ENCODE results near the gene ZNF700. TPM values are rescaled to one million over a fixed set of nuclear protein-coding genes. Genes with fewer than 3 reads are reported as not detected.

The ZNF700 gene
- total RNA-seq, 2 donors from 2014 or later = 11.6 to 19.2 TPM

DNA sequence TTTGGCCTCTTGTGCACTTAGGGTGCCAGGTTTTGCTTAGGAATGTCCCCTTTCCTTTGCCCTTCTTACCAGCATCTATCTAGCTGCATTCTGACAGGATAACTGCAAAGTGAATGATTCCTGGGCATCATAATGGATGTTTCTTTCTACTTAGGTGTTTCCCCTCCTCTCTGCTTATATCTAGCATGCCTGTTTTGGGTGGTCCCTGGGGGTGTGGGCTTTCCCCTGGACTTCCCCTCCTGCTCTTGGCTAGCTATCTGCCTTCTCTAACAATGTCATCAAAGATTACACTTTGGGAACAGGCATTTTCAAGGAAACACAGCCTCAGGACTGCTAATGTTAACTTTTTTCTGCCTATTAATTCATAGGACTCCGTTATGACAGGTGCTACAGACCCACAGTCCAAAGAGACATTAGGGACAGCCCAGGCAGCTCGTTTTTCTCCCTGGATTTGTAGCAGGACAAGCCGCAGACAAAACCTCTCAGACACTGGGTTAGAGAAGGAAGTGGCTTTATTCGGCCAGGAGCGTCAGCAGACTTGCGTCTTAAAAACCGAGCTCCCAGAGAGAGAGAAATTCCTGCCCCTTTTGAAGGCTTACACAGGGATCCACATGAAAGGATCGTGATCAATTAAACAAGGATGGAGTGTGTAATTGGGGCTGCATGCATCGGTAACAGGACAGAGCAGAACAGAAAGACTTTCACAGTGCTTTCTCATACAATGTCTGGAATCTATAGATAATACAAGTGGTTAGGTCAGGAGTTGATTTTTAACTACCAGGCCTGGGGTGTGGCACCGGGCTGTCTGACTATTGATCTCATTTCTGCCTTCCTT is 17.3 kb downstream of the ZNF700 start:
- TF ChIP-seq CTCF (conservative IDR thresholded peaks at IDR 0.05) = no peak
- Histone ChIP-seq H3K9ac (ENCODE audit: extremely low read depth, low read length, poor library complexity, severe bottlenecking) (no peak overlapping the region), H3K9me3 (ENCODE audit: control insufficient read depth, low read length) (peaks cover 72% of the 10 kb centered on the region), H3K27me3 (ENCODE audit: control insufficient read depth, insufficient read depth, low read length, poor library complexity, severe bottlenecking) (no peaks in the 10 kb centered on the region), H3K36me3 (ENCODE audit: control insufficient read depth, insufficient read depth, low read length) (peaks cover 58% of the 10 kb centered on the region), H3K4me1 (ENCODE audit: control insufficient read depth, insufficient read depth, low read length) (no peaks in the 10 kb centered on the region), H3K4me3 (ENCODE audit: low read length) (peak overlapping the region; percentile 61), H3K27ac (ENCODE audit: low read depth, low read length) (no peak overlapping the region)
- no peak for DNase-seq
- Mint-ChIP-seq H3K4me1 (no peaks in the 10 kb centered on the region), H3K27ac (no peak overlapping the region), H3K27me3 (ENCODE audit: insufficient read depth) (no peaks in the 10 kb centered on the region), H3K36me3 (ENCODE audit: low read depth) (peaks cover 79% of the 10 kb centered on the region), H3K4me3 (no peak overlapping the region), H3K9me3 (peaks cover 95% of the 10 kb centered on the region)
- WGBS, 2 experiments (ENCODE audit: insufficient coverage in 1 of 2, insufficient read length in 1 of 2) = 92 to 97% methylated on average over 6 to 10 of the region's 10 CpGs

- no peak overlapping the region for H3K27ac ChIP-seq (ENCODE audit: low read depth, low read length)
- H3K4me1 ChIP-seq (ENCODE audit: control insufficient read depth, insufficient read depth, low read length) = no peaks in the 10 kb centered on the region
- TF ChIP-seq CTCF (conservative IDR thresholded peaks at IDR 0.05) = no peak
- Mint-ChIP-seq H3K9me3 (peaks cover 95% of the 10 kb centered on the region), H3K4me3 (no peak overlapping the region), H3K4me1 (no peaks in the 10 kb centered on the region), H3K27ac (no peak overlapping the region), H3K36me3 (ENCODE audit: low read depth) (peaks cover 82% of the 10 kb centered on the region), H3K27me3 (ENCODE audit: insufficient read depth) (no peaks in the 10 kb centered on the region)
- no peaks in the 10 kb centered on the region for H3K27me3 ChIP-seq (ENCODE audit: control insufficient read depth, insufficient read depth, low read length, poor library complexity, severe bottlenecking)
- H3K4me3 ChIP-seq (ENCODE audit: low read length) = peak overlapping the region; percentile 61
- peaks cover 74% of the 10 kb centered on the region for H3K9me3 ChIP-seq (ENCODE audit: control insufficient read depth, low read length)
- H3K9ac ChIP-seq (ENCODE audit: extremely low read depth, low read length, poor library complexity, severe bottlenecking) = no peak overlapping the region
- DNase-seq = no peak
- H3K36me3 ChIP-seq (ENCODE audit: control insufficient read depth, insufficient read depth, low read length) = peaks cover 64% of the 10 kb centered on the region
Measured at GRCh38 chr19:11942843-11943108, 17.9 kb downstream of the ZNF700 start.

DNA sequence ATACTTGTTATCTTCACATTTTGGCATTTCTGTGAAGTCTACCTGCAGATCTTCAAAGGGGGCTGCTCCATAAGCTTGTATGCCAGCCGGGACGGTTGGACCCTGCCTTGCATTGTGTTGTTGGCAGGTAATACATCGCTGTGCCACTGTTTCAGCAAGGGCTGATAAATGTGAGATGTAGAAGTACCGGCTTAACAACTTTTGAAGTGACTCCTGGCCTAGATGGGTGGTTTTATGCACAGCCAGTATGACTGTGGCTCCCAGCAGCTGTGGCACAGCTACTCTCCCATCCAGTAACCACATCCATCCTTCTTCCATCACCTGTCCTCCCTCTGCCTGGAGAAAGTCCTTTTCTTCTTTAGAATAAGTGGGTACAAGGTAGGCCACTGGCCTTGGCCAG is 19.7 kb downstream of the ZNF700 start:
- Histone ChIP-seq H3K4me1 (ENCODE audit: control insufficient read depth, insufficient read depth, low read length) (no peaks in the 10 kb centered on the region), H3K36me3 (ENCODE audit: control insufficient read depth, insufficient read depth, low read length) (peaks cover 80% of the 10 kb centered on the region), H3K27me3 (ENCODE audit: control insufficient read depth, insufficient read depth, low read length, poor library complexity, severe bottlenecking) (no peaks in the 10 kb centered on the region), H3K27ac (ENCODE audit: low read depth, low read length) (no peak overlapping the region), H3K4me3 (ENCODE audit: low read length) (peak overlapping the region; percentile 66), H3K9me3 (ENCODE audit: control insufficient read depth, low read length) (peaks cover 86% of the 10 kb centered on the region), H3K9ac (ENCODE audit: extremely low read depth, low read length, poor library complexity, severe bottlenecking) (no peak overlapping the region)
- DNase-seq = no peak
- TF ChIP-seq CTCF (conservative IDR thresholded peaks at IDR 0.05) = no peak
- no peaks in the 10 kb centered on the region for H3K27me3 Mint-ChIP-seq (ENCODE audit: insufficient read depth)
- peaks cover 97% of the 10 kb centered on the region for H3K9me3 Mint-ChIP-seq
- no peaks in the 10 kb centered on the region for H3K4me1 Mint-ChIP-seq
- no peak overlapping the region for H3K27ac Mint-ChIP-seq
- peaks cover 91% of the 10 kb centered on the region for H3K36me3 Mint-ChIP-seq (ENCODE audit: low read depth)
- H3K4me3 Mint-ChIP-seq = no peak overlapping the region
- 92 to 100% methylated on average over 3 to 4 of the region's 4 CpGs for WGBS, 2 experiments (ENCODE audit: insufficient coverage in 1 of 2, insufficient read length in 1 of 2)

All from endodermal cell (in vitro differentiated cells).